Omental fat pad (tissue), 4 donors: Measurements from ENCODE around the gene TRIP6. TPM values are rescaled to one million over a fixed set of nuclear protein-coding genes. Genes with fewer than 3 reads are reported as not detected.

ENCODE experiments used
- ATAC-seq: fragments of 150-250 bp; one replicate; pipeline ENCODE4 v1.9.1; 2016; ENCODE audit warnings: mild to moderate bottlenecking, moderate library complexity; ENCODE audit not compliant: low FRiP score
- DNase-seq: peaks from one replicate; pipeline ENCODE4 v3.0.0-alpha.2; 2019; ENCODE audit warnings: low spot score
- CTCF ChIP-seq, 3 donors: fragments of 450-650 bp; IDR thresholded peaks; one replicate each; pipeline ENCODE4 v1.5.1; 2016 to 2017; ENCODE audit warnings: antibody characterized with exemption in 3 of 3, mild to moderate bottlenecking in 3 of 3, moderate library complexity in 2 of 3
- total RNA-seq, 4 donors: library from RNA; depleted of rRNA; stranded (reverse); fragments of >200 nt; gene quantifications; one replicate each; pipeline ENCODE4 v1.1.0, GENCODE V29; 2016

Gene TRIP6
- total RNA-seq, 4 donors from 2014 or later: 48.7 to 71.3 (median 53.0) TPM

DNA sequence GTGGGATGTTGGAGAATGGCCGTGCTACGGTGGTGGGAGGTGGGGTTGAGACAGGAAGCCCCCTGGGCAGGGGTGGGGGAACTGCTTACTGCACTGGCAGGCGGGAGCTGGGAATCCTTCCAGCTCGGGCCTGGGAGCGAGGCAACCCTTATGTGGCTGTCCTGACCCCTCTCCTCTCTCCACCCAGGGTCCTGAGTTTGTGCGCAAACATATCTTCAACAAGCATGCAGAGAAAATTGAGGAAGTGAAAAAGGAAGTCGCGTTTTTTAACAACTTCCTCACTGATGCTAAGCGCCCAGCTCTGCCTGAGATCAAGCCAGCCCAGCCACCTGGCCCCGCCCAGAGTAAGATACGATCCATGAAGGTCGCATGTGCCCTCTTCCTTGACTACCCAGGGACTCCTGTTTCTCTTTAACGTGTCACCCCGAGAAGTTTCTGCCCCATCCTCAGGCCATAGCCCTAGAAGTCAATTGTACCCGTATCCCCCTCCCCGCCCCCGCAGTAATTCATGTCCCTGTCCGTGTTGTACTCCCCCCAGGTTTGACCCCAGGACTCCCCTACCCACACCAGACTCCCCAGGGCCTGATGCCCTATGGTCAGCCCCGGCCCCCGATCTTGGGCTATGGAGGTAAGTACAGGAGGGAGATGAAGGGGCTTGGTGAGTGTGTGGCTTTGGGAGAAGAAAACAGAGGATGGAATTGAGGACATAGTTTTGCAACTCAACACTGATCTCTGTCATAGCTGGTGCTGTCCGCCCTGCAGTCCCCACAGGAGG lies 20.5 kb downstream of the TRIP6 start:
- DNase-seq: no peak

DNA sequence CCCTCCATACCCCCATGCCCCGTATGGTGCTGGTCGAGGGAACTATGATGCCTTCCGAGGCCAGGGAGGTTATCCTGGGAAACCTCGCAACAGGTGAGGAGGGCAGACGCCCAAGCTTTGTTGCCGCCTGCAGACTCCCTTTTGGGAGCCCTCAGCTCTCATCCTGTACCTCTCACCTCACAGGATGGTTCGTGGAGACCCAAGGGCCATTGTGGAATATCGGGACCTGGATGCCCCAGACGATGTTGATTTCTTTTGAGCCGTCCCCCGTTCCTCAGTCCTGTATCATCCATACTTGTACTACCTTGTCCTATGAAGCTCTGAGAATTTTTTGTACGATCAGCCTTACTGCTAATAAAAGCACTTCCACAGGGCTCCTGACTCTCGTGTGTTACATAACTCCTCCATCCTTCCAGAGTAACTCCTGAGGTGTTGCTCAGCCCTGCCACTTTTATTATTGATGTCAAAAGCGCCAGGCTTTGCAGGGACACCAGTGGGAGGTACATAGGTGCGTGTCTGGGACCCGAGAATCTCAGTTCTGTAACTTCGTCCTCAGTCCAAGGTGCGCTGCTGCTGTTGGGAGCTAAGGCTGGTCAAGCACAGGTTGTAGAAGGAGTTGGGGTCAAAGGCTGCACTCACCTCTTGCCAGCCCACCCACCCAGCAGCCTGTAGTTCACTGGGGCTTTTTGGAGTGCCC lies 21.3 kb downstream of the TRIP6 start:
- ATAC-seq (no peak), DNase-seq (no peak)
- no peak for TF ChIP-seq CTCF (IDR thresholded peaks at IDR 0.05)

More for the DNA sequence above, 20.5 kb downstream of the TRIP6 start:
- no peak for ATAC-seq
- TF ChIP-seq CTCF (IDR thresholded peaks at IDR 0.05): no peak

DNA sequence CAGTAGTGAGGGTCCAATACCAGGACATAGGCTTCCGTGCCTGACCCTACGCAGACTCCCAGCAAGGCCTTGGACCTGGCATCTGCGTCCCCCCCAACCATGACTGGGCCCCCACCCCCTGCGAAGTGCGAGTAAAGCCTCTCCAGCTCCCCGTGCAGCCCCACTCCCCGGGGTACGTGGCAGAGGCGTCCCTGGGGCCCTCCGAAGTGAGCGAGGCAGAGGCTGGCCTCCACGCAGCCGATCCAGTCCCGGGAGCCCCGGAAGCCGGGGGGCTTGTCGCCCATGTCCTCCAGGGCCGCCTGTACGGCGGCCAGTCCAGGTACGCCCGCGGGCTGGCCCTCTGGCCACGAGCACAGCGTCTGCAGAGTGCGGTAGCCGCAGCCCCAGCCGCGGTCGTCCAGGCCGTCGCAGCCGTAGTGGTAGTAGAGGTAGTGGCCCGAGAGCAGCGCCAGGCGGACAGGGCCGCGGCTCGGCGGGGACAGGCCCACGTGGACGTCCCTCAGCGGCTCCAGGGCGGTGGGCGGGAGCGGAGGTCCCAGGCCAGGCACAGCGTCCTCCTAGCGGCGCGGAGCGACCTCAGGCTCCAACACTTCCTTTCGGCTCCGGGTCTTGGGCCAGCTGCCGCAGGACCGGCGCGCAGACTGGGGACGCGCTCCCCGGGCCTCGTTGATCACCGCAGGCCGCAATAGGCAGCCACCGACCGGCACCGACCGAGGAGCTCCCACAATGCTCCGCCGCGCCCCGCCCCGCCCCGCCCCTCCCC lies 22.0 kb downstream of the TRIP6 start, which contains the start of gene UFSP1:
Gene UFSP1 (minus strand): TSS at position 728 of the 763 bp plus-strand sequence. CDS start 444 bp downstream, at position 284.
- no peak for DNase-seq
- no peak for TF ChIP-seq CTCF (IDR thresholded peaks at IDR 0.05)
- peak; percentile 42 for ATAC-seq

DNA sequence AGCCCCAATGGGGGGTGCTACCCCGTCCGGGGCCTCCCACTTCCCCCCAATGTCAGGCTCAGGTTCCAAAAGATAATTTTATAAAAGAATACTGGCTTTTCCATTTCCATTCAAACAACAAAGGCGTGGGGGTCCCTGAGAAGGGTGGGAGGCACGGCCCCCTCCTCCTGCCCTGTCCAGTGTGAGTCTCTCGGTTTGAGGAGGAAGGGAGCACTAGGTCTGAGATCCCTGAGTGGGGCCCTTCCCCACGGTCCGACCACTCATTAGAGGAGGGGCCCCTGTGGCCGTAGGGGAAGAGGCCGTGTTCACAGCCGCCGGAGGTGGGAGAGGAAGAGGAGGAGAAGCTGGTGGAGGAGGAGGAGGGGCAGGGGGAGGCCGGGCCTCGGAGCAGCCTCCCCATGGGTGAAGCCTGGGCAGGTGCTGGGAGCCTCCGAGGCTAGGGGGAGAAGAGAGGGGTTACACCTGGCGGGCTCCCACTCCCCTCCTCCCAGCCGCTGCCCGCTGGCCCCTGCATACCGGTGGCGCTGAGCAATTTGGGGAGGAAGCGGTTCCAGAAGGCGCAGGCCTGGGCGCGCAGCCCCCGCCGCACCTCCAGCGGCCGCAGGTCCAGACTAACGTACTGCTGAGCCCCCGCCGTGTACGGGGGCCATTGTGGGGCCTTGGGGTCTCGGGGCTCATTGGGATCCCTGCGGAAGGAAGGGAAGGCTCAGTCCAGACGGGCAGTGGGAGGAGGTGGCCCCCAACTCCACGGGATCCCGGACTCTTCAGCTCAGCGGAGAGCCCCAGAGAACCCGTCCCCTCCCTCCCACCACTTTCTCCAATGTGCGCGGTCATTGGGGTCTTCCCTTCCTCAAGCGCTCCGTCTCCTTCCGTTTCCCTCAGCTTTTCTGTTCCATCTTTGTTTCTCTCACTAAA lies 23.7 kb downstream of the TRIP6 start:
- ATAC-seq (no peak), DNase-seq (no peak)
- TF ChIP-seq CTCF (IDR thresholded peaks at IDR 0.05): no peak

DNA sequence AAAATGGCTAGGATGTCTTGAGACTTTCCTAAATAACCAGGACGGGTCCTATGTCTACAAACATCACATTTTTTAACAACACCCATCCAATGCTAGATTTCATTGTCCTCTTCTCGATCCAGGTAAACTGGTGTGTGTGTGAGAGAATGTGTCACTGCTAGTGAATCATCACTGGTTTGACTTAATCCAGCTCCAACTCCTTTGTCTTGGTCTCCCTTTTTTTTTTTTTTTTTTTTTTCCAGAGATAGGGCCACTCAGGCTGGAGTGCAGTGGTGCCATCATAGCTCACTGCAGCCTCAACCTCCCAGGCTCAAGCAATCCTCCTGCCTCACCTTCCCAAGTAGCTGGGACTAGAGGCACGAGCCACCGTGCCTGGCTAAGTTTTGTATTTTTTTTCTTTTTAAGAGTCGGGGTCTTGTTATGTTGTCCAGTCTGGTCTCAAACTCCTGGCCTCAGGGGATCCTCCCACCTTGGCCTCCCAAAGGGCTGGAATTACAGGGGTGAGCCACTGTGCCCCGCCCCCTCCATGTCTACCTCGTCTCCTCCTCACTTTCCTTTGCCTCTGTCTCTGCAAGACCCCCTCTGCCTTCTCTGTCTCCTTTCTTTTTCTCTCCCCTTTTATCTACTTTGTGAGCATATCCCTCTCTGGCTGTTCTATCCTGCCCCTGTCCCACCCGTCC lies 24.5 kb downstream of the TRIP6 start:
- DNase-seq (no peak), ATAC-seq (no peak)
- TF ChIP-seq CTCF (IDR thresholded peaks at IDR 0.05): no peak
